Mesendoderm (in vitro differentiated cells): ENCODE results near the gene RAB11FIP4.

ENCODE experiments used
- DNase-seq: peaks from one replicate; pipeline ENCODE4 v3.0.0; 2013
- H2AK5ac ChIP-seq: 2 replicates; pipeline ENCODE4 v1.6.1; 2013; ENCODE audit warnings: low read length, inconsistent platforms
- H2BK120ac ChIP-seq: 2 replicates; pipeline ENCODE4 v1.6.1; 2013; ENCODE audit warnings: low read depth, mild to moderate bottlenecking, low read length, moderate library complexity, mixed read lengths
- H2BK15ac ChIP-seq: replicated peaks from 2 replicates; pipeline ENCODE4 v1.6.1; 2013; ENCODE audit warnings: low read depth, mild to moderate bottlenecking, moderate library complexity
- H2BK5ac ChIP-seq: 2 replicates; pipeline ENCODE4 v1.6.1; 2013; ENCODE audit warnings: low read length, inconsistent platforms
- H3K18ac ChIP-seq: 2 replicates; pipeline ENCODE4 v1.6.1; 2013; ENCODE audit warnings: mild to moderate bottlenecking, low read length, mixed read lengths
- H3K23ac ChIP-seq: one replicate; pipeline ENCODE4 v1.6.1; 2013; ENCODE audit warnings: low read length
- H3K27ac ChIP-seq: 2 replicates; pipeline ENCODE4 v1.5.1; 2013; ENCODE audit warnings: low read depth, mild to moderate bottlenecking, inconsistent platforms, low read length, moderate library complexity
- H3K27me3 ChIP-seq: 2 replicates; pipeline ENCODE4 v1.6.1; 2013; ENCODE audit warnings: low read length, control low read depth, mild to moderate bottlenecking, inconsistent platforms; ENCODE audit not compliant: insufficient read depth, poor library complexity
- H3K36me3 ChIP-seq: 2 replicates; pipeline ENCODE4 v1.6.1; 2013; ENCODE audit warnings: low read length, inconsistent platforms; ENCODE audit not compliant: control insufficient read depth, insufficient read depth
- H3K4ac ChIP-seq: one replicate; pipeline ENCODE4 v1.6.1; 2013; ENCODE audit warnings: low read depth, mild to moderate bottlenecking, low read length, moderate library complexity
- H3K4me1 ChIP-seq: 2 replicates; pipeline ENCODE4 v1.6.1; 2013; ENCODE audit warnings: low read depth, low read length, inconsistent platforms; ENCODE audit not compliant: control insufficient read depth
- H3K4me2 ChIP-seq: 2 replicates; pipeline ENCODE4 v1.6.1; 2013; ENCODE audit warnings: low read length
- H3K4me3 ChIP-seq: 2 replicates; pipeline ENCODE4 v1.5.1; 2013; ENCODE audit warnings: mild to moderate bottlenecking, low read length
- H3K56ac ChIP-seq: one replicate; pipeline ENCODE4 v1.6.1; 2013; ENCODE audit warnings: low read length
- H3K79me1 ChIP-seq: 2 replicates; pipeline ENCODE4 v1.6.1; 2013; ENCODE audit warnings: low read length, inconsistent platforms
- H3K79me2 ChIP-seq: 2 replicates; pipeline ENCODE4 v1.6.1; 2013; ENCODE audit warnings: mild to moderate bottlenecking, low read length; ENCODE audit not compliant: control insufficient read depth, insufficient read depth
- H3K9ac ChIP-seq: 2 replicates; pipeline ENCODE4 v1.6.1; 2013; ENCODE audit warnings: low read length, inconsistent platforms
- H4K5ac ChIP-seq: one replicate; pipeline ENCODE4 v1.6.1; 2013; ENCODE audit warnings: low read length
- H4K8ac ChIP-seq: one replicate; pipeline ENCODE4 v1.6.1; 2013; ENCODE audit warnings: low read depth, mild to moderate bottlenecking, control low read depth, low read length, moderate library complexity
- WGBS: extraction: QIAGEN DNeasy Blood & Tissue Kit; methylation state at CpG from one replicate; pipeline ENCODE4 v1.1.7; 2013; ENCODE audit warnings: low lambda C conversion rate, missing lambda C conversion rate; ENCODE audit not compliant: insufficient coverage; ENCODE audit errors: extremely low coverage; 5-methylcytosine and 5-hydroxymethylcytosine counted together

RAB11FIP4 gene

GRCh38 chr17:31549525-31550388 is 158.3 kb downstream of the RAB11FIP4 start:
- H2BK120ac ChIP-seq, result no peak overlapping the region
- no peak overlapping the region for H4K5ac ChIP-seq
- no peak overlapping the region for H3K23ac ChIP-seq
- H4K8ac ChIP-seq, result no peak overlapping the region
- peak overlapping the region; percentile 63 for H3K18ac ChIP-seq
- no peaks in the 10 kb centered on the region for H3K36me3 ChIP-seq
- DNase-seq, result peak; percentile 95
- H3K27ac ChIP-seq, result peak overlapping the region; percentile 40
- H2BK5ac ChIP-seq, result no peak overlapping the region
- H3K27me3 ChIP-seq, result no peaks in the 10 kb centered on the region
- no peaks in the 10 kb centered on the region for H3K4me1 ChIP-seq
- H3K79me2 ChIP-seq, result no peaks in the 10 kb centered on the region
- WGBS, result no CpG with 5 or more reads among the region's 105 CpGs
- H2BK15ac ChIP-seq, result no peak overlapping the region
- no peaks in the 10 kb centered on the region for H3K79me1 ChIP-seq
- peak overlapping the region; percentile 50 for H3K4me2 ChIP-seq
- peak overlapping the region; percentile 87 for H3K4me3 ChIP-seq
- peak overlapping the region; percentile 99 for H3K56ac ChIP-seq
- H3K9ac ChIP-seq, result peak overlapping the region; percentile 93
- peak overlapping the region; percentile 46 for H3K4ac ChIP-seq
- no peak overlapping the region for H2AK5ac ChIP-seq

- Histone ChIP-seq H2BK120ac (no peak overlapping the region), H3K36me3 (no peaks in the 10 kb centered on the region), H3K4me1 (no peaks in the 10 kb centered on the region), H3K4me2 (peak overlapping the region; percentile 50), H4K8ac (no peak overlapping the region), H3K4ac (no peak overlapping the region), H3K56ac (peak overlapping the region; percentile 75), H3K27me3 (no peaks in the 10 kb centered on the region), H3K18ac (no peak overlapping the region), H3K4me3 (no peak overlapping the region), H2BK15ac (no peak overlapping the region), H3K27ac (no peak overlapping the region), H3K23ac (no peak overlapping the region), H4K5ac (no peak overlapping the region), H3K9ac (peak overlapping the region; percentile 60), H2AK5ac (no peak overlapping the region), H2BK5ac (no peak overlapping the region), H3K79me2 (no peaks in the 10 kb centered on the region), H3K79me1 (no peaks in the 10 kb centered on the region)
- no peak for DNase-seq
- WGBS, result no CpG with 5 or more reads among the region's 17 CpGs
These were observed 159.0 kb downstream of the RAB11FIP4 start for GRCh38 chr17:31550389-31551056.

- Histone ChIP-seq H3K56ac (no peak overlapping the region), H3K79me1 (no peaks in the 10 kb centered on the region), H2BK15ac (no peak overlapping the region), H3K79me2 (no peaks in the 10 kb centered on the region), H3K23ac (no peak overlapping the region), H3K9ac (no peak overlapping the region), H4K8ac (no peak overlapping the region), H4K5ac (no peak overlapping the region), H3K4me1 (no peaks in the 10 kb centered on the region), H3K18ac (no peak overlapping the region), H3K4me3 (no peak overlapping the region), H3K27ac (no peak overlapping the region), H3K27me3 (no peaks in the 10 kb centered on the region), H3K4me2 (no peak overlapping the region), H3K36me3 (no peaks in the 10 kb centered on the region), H2BK120ac (no peak overlapping the region), H2AK5ac (no peak overlapping the region), H3K4ac (no peak overlapping the region), H2BK5ac (no peak overlapping the region)
- no peak for DNase-seq
- WGBS, result no CpG with 5 or more reads among the region's 3 CpGs
These were observed 161.1 kb downstream of the RAB11FIP4 start for GRCh38 chr17:31552568-31552967.

- Histone ChIP-seq H3K27me3 (no peaks in the 10 kb centered on the region), H2BK120ac (no peak overlapping the region), H4K8ac (no peak overlapping the region), H2AK5ac (no peak overlapping the region), H3K4me3 (no peak overlapping the region), H3K4ac (no peak overlapping the region), H2BK5ac (no peak overlapping the region), H4K5ac (no peak overlapping the region), H3K23ac (no peak overlapping the region), H3K36me3 (no peaks in the 10 kb centered on the region), H3K79me1 (no peaks in the 10 kb centered on the region), H3K9ac (no peak overlapping the region), H3K4me2 (no peak overlapping the region), H3K18ac (no peak overlapping the region), H3K27ac (no peak overlapping the region), H2BK15ac (no peak overlapping the region), H3K4me1 (no peaks in the 10 kb centered on the region), H3K56ac (no peak overlapping the region), H3K79me2 (no peaks in the 10 kb centered on the region)
- no CpG with 5 or more reads among the region's 5 CpGs for WGBS
- no peak for DNase-seq
These were observed 162.0 kb downstream of the RAB11FIP4 start for GRCh38 chr17:31553506-31553905.

- Histone ChIP-seq H3K4me1 (no peaks in the 10 kb centered on the region), H2AK5ac (no peak overlapping the region), H3K27me3 (no peaks in the 10 kb centered on the region), H4K5ac (no peak overlapping the region), H3K23ac (no peak overlapping the region), H3K4ac (no peak overlapping the region), H3K56ac (no peak overlapping the region), H3K4me2 (no peak overlapping the region), H4K8ac (no peak overlapping the region), H3K4me3 (no peak overlapping the region), H3K36me3 (no peaks in the 10 kb centered on the region), H3K79me2 (no peaks in the 10 kb centered on the region), H2BK5ac (no peak overlapping the region), H2BK120ac (no peak overlapping the region), H3K79me1 (no peaks in the 10 kb centered on the region), H3K9ac (no peak overlapping the region), H3K18ac (no peak overlapping the region), H2BK15ac (no peak overlapping the region), H3K27ac (no peak overlapping the region)
- WGBS, result no CpG with 5 or more reads among the region's 1 CpG
- DNase-seq, result no peak
These were observed 163.5 kb downstream of the RAB11FIP4 start for GRCh38 chr17:31554930-31555329.
